Osteocyte (in vitro differentiated cells): ENCODE data around the gene NAT10. TPM values are rescaled to one million over a fixed set of nuclear protein-coding genes. Genes with fewer than 3 reads are reported as not detected.
A peak's percentile ranks its signal among the peaks of the same experiment; 100 is the strongest.

Experiments
- DNase-seq: peaks from one replicate; pipeline ENCODE4 v3.0.0; 2021; ENCODE audit warnings: mixed read lengths; ENCODE audit not compliant: unreplicated experiment; ENCODE audit errors: extremely low spot score
- H3K27ac Mint-ChIP-seq: one replicate; pipeline ENCODE4 v1.8.0; 2021; ENCODE audit warnings: mild to moderate bottlenecking, mixed read lengths; ENCODE audit not compliant: unreplicated experiment
- H3K27me3 Mint-ChIP-seq: one replicate; pipeline ENCODE4 v1.8.0; 2021; ENCODE audit warnings: mixed read lengths; ENCODE audit not compliant: unreplicated experiment
- H3K36me3 Mint-ChIP-seq: one replicate; pipeline ENCODE4 v1.8.0; 2021; ENCODE audit warnings: mixed read lengths; ENCODE audit not compliant: unreplicated experiment
- H3K4me1 Mint-ChIP-seq: one replicate; pipeline ENCODE4 v1.8.0; 2021; ENCODE audit warnings: mixed read lengths; ENCODE audit not compliant: unreplicated experiment
- H3K4me3 Mint-ChIP-seq: one replicate; pipeline ENCODE4 v1.8.0; 2021; ENCODE audit warnings: mild to moderate bottlenecking, moderate library complexity, mixed read lengths; ENCODE audit not compliant: unreplicated experiment
- H3K9me3 Mint-ChIP-seq: one replicate; pipeline ENCODE4 v1.8.0; 2021; ENCODE audit warnings: mixed read lengths; ENCODE audit not compliant: unreplicated experiment
- CTCF ChIP-seq: fragments of 200-600 bp; sonication (generic); IDR thresholded peaks from 2 replicates; pipeline ENCODE4 v1.5.0; 2021; ENCODE audit warnings: antibody characterized with exemption, mild to moderate bottlenecking, moderate library complexity
- long read RNA-seq: library from polyadenylated mRNA; unstranded; transcript quantifications from one replicate; pipeline ENCODE4 v2.0.0, GENCODE V29; 2021
- total RNA-seq: library from RNA; stranded (reverse); gene quantifications from 2 replicates; pipeline ENCODE4 v1.2.1, GENCODE V29; 2021

The NAT10 gene
- 36.1 and 38.6 TPM in 2 replicates for total RNA-seq
- long read RNA-seq, full-length matches to known transcripts, result 134 of 172 reads
- long read RNA-seq, partial matches to known transcripts, result 27 of 172 reads
- long read RNA-seq, other reads (novel, unspliced or antisense), result 11 of 172 reads

- H3K27ac Mint-ChIP-seq, result peak within 1 kb of the TSS; percentile 99
- peak; percentile 22 for TF ChIP-seq CTCF
- H3K4me1 Mint-ChIP-seq, result peaks cover 28% of the 10 kb centered on the region
These were observed at the start of gene NAT10 for GRCh38 chr11:34105079-34105956. Gene NAT10, plus strand, starts transcription at chr11:34105629. Its CDS starts 2,597 bp downstream, at chr11:34108226.

DNA sequence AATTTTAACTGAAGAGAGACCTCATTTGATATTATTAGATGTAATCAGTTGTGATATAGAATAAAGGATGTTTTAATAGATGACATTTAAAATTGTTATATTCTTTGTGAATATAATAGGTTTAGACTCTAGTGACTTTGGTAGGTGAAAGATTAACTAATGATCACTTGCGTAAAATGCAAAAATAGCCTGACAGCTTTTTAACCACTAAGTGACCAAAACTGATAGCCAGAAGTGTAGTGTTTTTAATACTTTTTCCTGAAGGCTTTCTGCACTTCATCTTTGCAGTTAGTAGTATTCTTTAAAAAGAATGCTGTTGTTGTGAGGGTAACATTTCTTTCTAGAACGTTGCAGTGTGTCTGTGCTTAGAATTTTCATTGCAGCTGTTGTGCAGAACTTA is 48.8 kb upstream of the NAT10 start:
- H3K27me3 Mint-ChIP-seq, result no peaks in the 10 kb centered on the region
- H3K4me1 Mint-ChIP-seq, result peaks cover 51% of the 10 kb centered on the region
- no peak for DNase-seq
- no peak overlapping the region for H3K4me3 Mint-ChIP-seq
- no peaks in the 10 kb centered on the region for H3K9me3 Mint-ChIP-seq
- H3K36me3 Mint-ChIP-seq, result peaks cover 22% of the 10 kb centered on the region
- H3K27ac Mint-ChIP-seq, result no peak overlapping the region
- no peak for TF ChIP-seq CTCF

More at GRCh38 chr11:34105079-34105956, at the start of gene NAT10:
- Mint-ChIP-seq H3K4me3 (peak within 1 kb of the TSS; percentile 94), H3K9me3 (no peaks in the 10 kb centered on the region), H3K27me3 (no peaks in the 10 kb centered on the region), H3K36me3 (peaks cover 18% of the 10 kb centered on the region)
- peak; percentile 99 for DNase-seq

DNA sequence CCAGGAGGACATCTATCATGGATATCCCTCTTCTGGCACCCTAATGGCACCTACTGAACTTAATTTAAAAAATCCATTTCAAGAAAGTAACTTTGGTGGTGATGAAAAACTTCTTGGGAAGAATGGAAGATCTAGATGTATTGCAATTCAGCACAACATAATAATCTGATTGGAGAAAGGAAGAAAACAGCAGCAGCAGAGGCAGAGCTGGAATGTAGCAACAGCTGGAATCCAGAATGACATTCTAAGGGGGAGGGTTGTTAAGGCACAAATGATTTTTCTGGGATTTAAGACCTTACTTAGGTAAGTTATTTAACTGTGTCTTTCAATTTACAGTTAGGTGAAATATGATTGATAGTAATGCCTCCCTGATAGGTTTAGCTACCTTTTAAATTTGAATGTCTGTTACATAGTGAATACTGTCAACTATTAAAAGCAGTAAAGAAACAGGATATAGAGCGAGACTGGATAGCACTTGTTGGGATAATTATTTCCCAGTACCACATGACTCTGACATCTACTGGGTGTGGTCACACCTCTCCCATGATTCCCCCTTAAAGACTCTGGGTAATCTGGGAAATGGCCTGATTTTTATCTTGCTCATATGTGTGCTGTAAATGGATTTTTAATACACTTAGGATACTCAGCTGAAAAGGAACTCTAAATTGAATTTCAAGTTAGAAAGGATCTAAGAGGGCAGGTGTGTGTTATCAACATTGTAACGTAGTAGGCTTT is 42.2 kb upstream of the NAT10 start:
- Mint-ChIP-seq H3K4me1 (peaks cover 47% of the 10 kb centered on the region), H3K9me3 (no peaks in the 10 kb centered on the region), H3K27me3 (no peaks in the 10 kb centered on the region), H3K4me3 (no peak overlapping the region), H3K36me3 (peaks cover 30% of the 10 kb centered on the region), H3K27ac (peak overlapping the region; percentile 11)
- TF ChIP-seq CTCF, result no peak
- no peak for DNase-seq

DNA sequence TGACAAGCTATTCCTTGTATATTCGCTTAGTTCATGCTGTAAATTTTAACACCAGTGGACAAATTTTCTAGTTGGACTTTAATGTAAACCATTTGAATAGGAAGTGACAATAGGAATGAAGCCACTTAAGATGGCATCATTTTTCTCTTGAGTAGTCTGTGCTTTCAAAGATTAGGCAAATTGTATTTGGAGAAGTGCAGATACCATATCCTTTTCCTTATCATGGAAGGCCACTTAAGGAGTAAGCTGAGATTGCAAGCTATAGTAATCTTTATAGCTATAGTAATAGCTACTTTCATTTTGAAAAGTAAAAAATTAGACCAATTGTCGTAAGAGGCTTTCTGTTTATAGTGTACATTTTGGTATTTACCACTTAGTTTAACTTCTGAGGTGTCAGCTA is 41.1 kb upstream of the NAT10 start:
- Mint-ChIP-seq H3K27me3 (no peaks in the 10 kb centered on the region), H3K4me1 (peaks cover 42% of the 10 kb centered on the region), H3K9me3 (no peaks in the 10 kb centered on the region), H3K4me3 (no peak overlapping the region), H3K27ac (peak overlapping the region; percentile 14), H3K36me3 (peaks cover 23% of the 10 kb centered on the region)
- DNase-seq, result no peak
- TF ChIP-seq CTCF, result no peak
